OCI-LY7 (cell line): ENCODE results near the gene DDX20. TPM values are rescaled to one million over a fixed set of nuclear protein-coding genes. Genes with fewer than 3 reads are reported as not detected.

ENCODE experiments used
- BruUV-seq: library from RNA; stranded (reverse); fragments of 400-500 nt; replicated peaks from 2 replicates; lab custom pipeline; 2021; lab: Mats Ljungman, UMichigan
- CTCF ChIA-PET: fragments of 300-600 bp; sonication (Branson Sonifier 250); formaldehyde crosslinking; loops from one replicate; lab custom pipeline; 2022; ENCODE audit warnings: antibody characterized with exemption; ENCODE audit not compliant: unreplicated experiment; lab: Charles Lee
- POLR2A ChIA-PET: fragments of 300-600 bp; sonication (Branson Sonifier 250); formaldehyde crosslinking; loops from one replicate; lab custom pipeline; 2022; ENCODE audit warnings: antibody characterized with exemption; lab: Charles Lee
- DNase-seq: peaks from one replicate; pipeline ENCODE4 v3.0.0-alpha.2; 2015; ENCODE audit warnings: low spot score
- H2AFZ ChIP-seq: fragments of 200-600 bp; sonication (generic), shearing (Covaris generic); 2 replicates; pipeline ENCODE4 v1.6.1; 2014; ENCODE audit warnings: mild to moderate bottlenecking, antibody characterized with exemption, low read length, moderate library complexity
- H3K27ac ChIP-seq: fragments of 200-600 bp; sonication (generic); 2 replicates; pipeline ENCODE4 v1.5.1; 2014; ENCODE audit warnings: mixed run types, low read depth, mild to moderate bottlenecking, moderate library complexity, low read length, inconsistent platforms; ENCODE audit not compliant: poor library complexity, severe bottlenecking
- H3K36me3 ChIP-seq: fragments of 200-600 bp; sonication (generic); 2 replicates; pipeline ENCODE4 v1.6.1; 2014; ENCODE audit warnings: mild to moderate bottlenecking, antibody characterized with exemption, low read length, moderate library complexity, mixed read lengths; ENCODE audit not compliant: insufficient read depth
- H3K4me1 ChIP-seq: fragments of 200-600 bp; sonication (generic); 2 replicates; pipeline ENCODE4 v1.5.1; 2014; ENCODE audit warnings: mild to moderate bottlenecking, low read length; ENCODE audit not compliant: insufficient read depth, poor library complexity, severe bottlenecking
- H3K4me2 ChIP-seq: fragments of 200-600 bp; sonication (generic); 2 replicates; pipeline ENCODE4 v1.6.1; 2014; ENCODE audit warnings: mild to moderate bottlenecking, low read length
- H3K4me3 ChIP-seq: fragments of 200-600 bp; sonication (generic); 2 replicates; pipeline ENCODE4 v1.5.1; 2014; ENCODE audit warnings: mild to moderate bottlenecking, low read depth, low read length; ENCODE audit not compliant: poor library complexity, severe bottlenecking
- H3K79me2 ChIP-seq: fragments of 200-600 bp; sonication (generic); 2 replicates; pipeline ENCODE4 v1.6.1; 2016; ENCODE audit warnings: low read depth, mild to moderate bottlenecking, low read length, moderate library complexity, mixed read lengths; ENCODE audit not compliant: insufficient read depth
- H3K9me2 ChIP-seq: fragments of 200-600 bp; sonication (generic); 2 replicates; pipeline ENCODE4 v1.6.1; 2016; ENCODE audit warnings: mild to moderate bottlenecking, low read length, mixed read lengths; ENCODE audit not compliant: insufficient read depth
- H3K9me3 ChIP-seq: fragments of 200-600 bp; sonication (generic); 2 replicates; pipeline ENCODE4 v1.6.1; 2014; ENCODE audit warnings: mild to moderate bottlenecking, mixed run types, low read length, mixed read lengths
- H4K20me1 ChIP-seq: fragments of 200-600 bp; sonication (generic); 2 replicates; pipeline ENCODE4 v1.6.1; 2014; ENCODE audit warnings: mild to moderate bottlenecking, antibody characterized with exemption, low read length, moderate library complexity, mixed read lengths; ENCODE audit not compliant: insufficient read depth
- EZH2phosphoT487 ChIP-seq: fragments of 200-600 bp; sonication (generic); IDR thresholded peaks from 2 replicates; pipeline ENCODE4 v1.6.1; 2018; ENCODE audit warnings: low read depth, borderline replicate concordance, mild to moderate bottlenecking, mixed run types, antibody characterized with exemption, low read length, moderate library complexity, mixed read lengths
- intact Hi-C: fragments of 100-400 bp; cut with micrococcal nuclease; formaldehyde crosslinking; loops from one replicate; pipeline ENCODE4 v1.10.0; 2022; ENCODE audit not compliant: unreplicated experiment
- total RNA-seq, 2 experiments: library from RNA; depleted of rRNA in 1 of 2; stranded (reverse); fragments of >200 nt in 1 of 2; shearing (Covaris generic) in 1 of 2; gene quantifications; 2 replicates each; pipeline ENCODE4 v1.2.3, GENCODE V29; 2014 to 2022
- TF ChIP-seq, protein P1 (sequence below): fragments of 200-600 bp; sonication (generic); conservative IDR thresholded peaks from 2 replicates; pipeline ENCODE4 v1.5.1; 2014; ENCODE audit warnings: mild to moderate bottlenecking, antibody characterized with exemption, low read length, moderate library complexity, mixed read lengths

DDX20 gene
- total RNA-seq, 2 experiments from 2014 or later = 30.0 to 32.9 TPM

DNA sequence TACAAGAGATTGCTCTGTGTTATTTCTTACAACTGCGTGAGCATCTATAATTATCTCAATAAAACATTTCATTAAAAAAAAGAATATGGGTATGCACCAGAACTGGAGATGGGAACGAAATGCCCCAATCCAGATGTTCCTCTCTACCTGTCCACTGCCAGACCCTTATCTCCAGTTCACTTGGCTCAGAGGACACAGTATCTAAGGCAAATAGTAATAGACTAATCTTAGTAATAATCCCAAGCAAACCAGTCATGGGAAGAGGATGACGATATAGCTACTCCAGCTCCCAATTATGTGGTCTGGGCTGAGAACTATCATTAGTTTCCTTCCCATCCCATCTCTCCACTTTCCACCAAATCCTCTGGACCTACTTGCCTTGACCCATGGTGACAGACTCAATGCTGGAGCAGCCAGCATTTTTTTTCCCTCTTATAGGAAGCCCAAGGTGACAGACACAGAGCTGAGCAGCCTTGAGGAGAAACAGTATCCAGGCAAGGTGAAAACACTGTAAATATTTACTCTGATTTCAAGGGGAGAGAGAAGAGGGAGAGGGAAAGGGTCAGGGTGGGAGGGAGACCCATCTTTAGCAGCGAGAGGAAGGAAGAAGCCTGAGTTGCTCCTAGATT is 28.7 kb downstream of the DDX20 start:
- Histone ChIP-seq H2AFZ (no peak overlapping the region), H4K20me1 (no peaks in the 10 kb centered on the region), H3K9me2 (no peaks in the 10 kb centered on the region), H3K9me3 (no peaks in the 10 kb centered on the region), H3K27ac (no peak overlapping the region), H3K79me2 (no peaks in the 10 kb centered on the region), H3K36me3 (no peaks in the 10 kb centered on the region), H3K4me3 (no peak overlapping the region), H3K4me2 (no peak overlapping the region), H3K4me1 (no peaks in the 10 kb centered on the region)
- BruUV-seq = no TSS peak
- ChIA-PET CTCF (no interaction called here), POLR2A (interaction anchor here (0.6 to 0.7 kb wide), 2 partner anchors 63 to 219 kb away, joined by 3 read pairs; no protein-coding TSS in a partner anchor)
- DNase-seq = no peak
- TF ChIP-seq EZH2phosphoT487 = no peak
- TF ChIP-seq, protein P1, sequence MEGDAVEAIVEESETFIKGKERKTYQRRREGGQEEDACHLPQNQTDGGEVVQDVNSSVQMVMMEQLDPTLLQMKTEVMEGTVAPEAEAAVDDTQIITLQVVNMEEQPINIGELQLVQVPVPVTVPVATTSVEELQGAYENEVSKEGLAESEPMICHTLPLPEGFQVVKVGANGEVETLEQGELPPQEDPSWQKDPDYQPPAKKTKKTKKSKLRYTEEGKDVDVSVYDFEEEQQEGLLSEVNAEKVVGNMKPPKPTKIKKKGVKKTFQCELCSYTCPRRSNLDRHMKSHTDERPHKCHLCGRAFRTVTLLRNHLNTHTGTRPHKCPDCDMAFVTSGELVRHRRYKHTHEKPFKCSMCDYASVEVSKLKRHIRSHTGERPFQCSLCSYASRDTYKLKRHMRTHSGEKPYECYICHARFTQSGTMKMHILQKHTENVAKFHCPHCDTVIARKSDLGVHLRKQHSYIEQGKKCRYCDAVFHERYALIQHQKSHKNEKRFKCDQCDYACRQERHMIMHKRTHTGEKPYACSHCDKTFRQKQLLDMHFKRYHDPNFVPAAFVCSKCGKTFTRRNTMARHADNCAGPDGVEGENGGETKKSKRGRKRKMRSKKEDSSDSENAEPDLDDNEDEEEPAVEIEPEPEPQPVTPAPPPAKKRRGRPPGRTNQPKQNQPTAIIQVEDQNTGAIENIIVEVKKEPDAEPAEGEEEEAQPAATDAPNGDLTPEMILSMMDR = 0 out of 2 replicates have a peak, but pooled peaks have one; percentile 16
- intact Hi-C loops = no loop called here

DNA sequence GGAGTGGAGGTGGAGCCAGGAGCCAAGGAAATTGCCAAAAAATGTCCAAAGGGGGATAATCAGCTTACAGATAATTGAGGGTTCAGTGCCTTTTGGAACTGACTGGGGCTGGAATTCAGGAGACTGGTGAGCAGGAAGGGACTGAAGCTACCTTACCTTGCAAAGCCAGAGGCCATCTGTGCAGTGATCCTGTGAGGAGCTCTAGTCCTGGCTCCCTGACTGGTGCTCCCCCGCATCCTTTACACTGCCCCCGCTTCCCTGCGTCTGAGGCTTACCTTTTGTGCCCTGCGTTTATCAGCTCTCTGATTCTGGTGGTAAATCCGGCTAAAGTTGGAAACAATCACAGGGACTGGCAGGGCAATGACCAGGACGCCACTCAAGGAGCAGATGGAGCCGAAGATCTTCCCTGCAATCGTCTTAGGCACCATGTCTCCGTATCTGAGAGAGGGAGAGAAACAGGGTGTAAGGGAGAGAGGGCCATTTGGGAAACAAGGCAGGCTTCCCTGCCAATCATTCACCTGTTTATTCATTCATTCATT is 31.0 kb downstream of the DDX20 start:
- Histone ChIP-seq H3K4me1 (no peaks in the 10 kb centered on the region), H4K20me1 (no peaks in the 10 kb centered on the region), H2AFZ (no peak overlapping the region), H3K9me3 (no peaks in the 10 kb centered on the region), H3K36me3 (no peaks in the 10 kb centered on the region), H3K9me2 (no peaks in the 10 kb centered on the region), H3K27ac (no peak overlapping the region), H3K4me2 (no peak overlapping the region), H3K79me2 (no peaks in the 10 kb centered on the region), H3K4me3 (no peak overlapping the region)
- no TSS peak for BruUV-seq
- POLR2A ChIA-PET = interaction anchor here (0.7 to 1.1 kb wide), 2 partner anchors 237 to 392 kb away, joined by 3 read pairs; no protein-coding TSS in a partner anchor
- TF ChIP-seq, protein P1 = no peak
- no peak for TF ChIP-seq EZH2phosphoT487
- DNase-seq = no peak
- intact Hi-C loops = no loop called here
- CTCF ChIA-PET = no interaction called here

DNA sequence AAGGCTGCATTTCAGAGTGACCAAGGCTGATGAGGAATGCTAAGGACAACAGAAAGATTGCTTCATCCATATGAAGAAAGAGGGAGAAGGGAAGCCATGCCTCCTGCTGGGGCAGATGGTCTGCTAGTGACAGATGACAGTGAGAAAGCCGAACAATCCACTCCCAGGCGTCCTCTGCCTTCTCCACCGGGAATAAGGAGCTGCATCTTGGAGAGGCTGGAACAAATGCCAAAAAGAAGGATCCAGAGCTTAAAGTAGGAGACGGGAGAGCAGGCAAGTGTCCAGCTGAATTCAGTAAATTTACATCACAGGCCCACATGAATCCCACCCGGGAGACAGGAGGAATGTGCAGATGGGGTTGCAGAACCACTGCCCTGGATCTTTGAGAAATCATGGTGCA is 33.4 kb downstream of the DDX20 start:
- H3K36me3 ChIP-seq = no peaks in the 10 kb centered on the region
- DNase-seq = no peak
- CTCF ChIA-PET = no interaction called here

More for the DNA sequence above, 33.4 kb downstream of the DDX20 start:
- intact Hi-C loops = no loop called here
- Histone ChIP-seq H3K4me2 (no peak overlapping the region), H3K4me1 (no peaks in the 10 kb centered on the region), H3K4me3 (no peak overlapping the region), H2AFZ (no peak overlapping the region), H3K9me2 (no peaks in the 10 kb centered on the region), H3K9me3 (no peaks in the 10 kb centered on the region), H3K79me2 (no peaks in the 10 kb centered on the region), H3K27ac (no peak overlapping the region), H4K20me1 (no peaks in the 10 kb centered on the region)
- TF ChIP-seq EZH2phosphoT487 = no peak
- TF ChIP-seq, protein P1 = no peak
- no TSS peak for BruUV-seq
- POLR2A ChIA-PET = interaction anchor here (0.8 kb wide), 1 partner anchor 577 kb away, joined by 3 read pairs; no protein-coding TSS in a partner anchor
